Esophagus (tissue), 2 donors: ENCODE results near the gene BTG4. TPM values are rescaled to one million over a fixed set of nuclear protein-coding genes. Genes with fewer than 3 reads are reported as not detected.

Source experiments
- H3K27ac ChIP-seq, 2 donors: one replicate each; pipeline ENCODE4 v1.5.1; 2013; ENCODE audit warnings: low read depth in 2 of 2, mild to moderate bottlenecking in 2 of 2, inconsistent platforms in 1 of 2, low read length in 1 of 2, moderate library complexity in 1 of 2
- H3K27me3 ChIP-seq, 2 donors: one replicate each; pipeline ENCODE4 v1.6.1; 2013; ENCODE audit warnings: low read length in 2 of 2, control low read depth in 1 of 2, mild to moderate bottlenecking in 1 of 2; ENCODE audit not compliant: insufficient read depth in 2 of 2, control insufficient read depth in 1 of 2
- H3K36me3 ChIP-seq, 2 donors: one replicate each; pipeline ENCODE4 v1.6.1; 2013; ENCODE audit warnings: low read length in 1 of 2; ENCODE audit not compliant: control insufficient read depth in 2 of 2, insufficient read depth in 2 of 2
- H3K4me1 ChIP-seq, 2 donors: one replicate each; pipeline ENCODE4 v1.6.1; 2013; ENCODE audit warnings: low read length in 1 of 2; ENCODE audit not compliant: control insufficient read depth in 2 of 2, insufficient read depth in 2 of 2
- H3K4me3 ChIP-seq, 2 donors: one replicate each; pipeline ENCODE4 v1.5.1; 2013; ENCODE audit warnings: low read length in 2 of 2, mild to moderate bottlenecking in 2 of 2, low read depth in 1 of 2, moderate library complexity in 1 of 2
- H3K9me3 ChIP-seq, 2 donors: one replicate each; pipeline ENCODE4 v1.6.1; 2013; ENCODE audit warnings: mild to moderate bottlenecking in 2 of 2, low read depth in 1 of 2, low read length in 1 of 2, moderate library complexity in 1 of 2; ENCODE audit not compliant: control insufficient read depth in 2 of 2, insufficient read depth in 1 of 2
- WGBS, 2 donors: extraction: QIAGEN DNeasy Blood & Tissue Kit; methylation state at CpG; one replicate each; pipeline ENCODE4 v1.1.7; 2013; 5-methylcytosine and 5-hydroxymethylcytosine counted together
- polyA plus RNA-seq, 2 donors: library from polyadenylated mRNA; stranded (reverse); fragments of 200-250 nt; gene quantifications; one replicate each; pipeline ENCODE4 v1.2.3, GENCODE V29; 2013
- donor health status: healthy with polysubstance abuse.
- donor health status: Bipolar disorder and iron deficiency.

The BTG4 gene
- polyA plus RNA-seq, 2 donors = not detected

GRCh38 chr11:111510311-111510710, 1.9 kb downstream of the BTG4 start:
- Histone ChIP-seq H3K4me1 (peaks cover 0 to 8% of the 10 kb centered on the region in 2 donors), H3K27ac (no peak overlapping the region), H3K9me3 (no peaks in the 10 kb centered on the region), H3K4me3 (no peak overlapping the region), H3K36me3 (no peaks in the 10 kb centered on the region), H3K27me3 (peaks cover 0 to 6% of the 10 kb centered on the region in 2 donors)
- 73 to 80% methylated on average over 1 of the region's 1 CpG for whole genome bisulfite sequencing, 2 donors

DNA sequence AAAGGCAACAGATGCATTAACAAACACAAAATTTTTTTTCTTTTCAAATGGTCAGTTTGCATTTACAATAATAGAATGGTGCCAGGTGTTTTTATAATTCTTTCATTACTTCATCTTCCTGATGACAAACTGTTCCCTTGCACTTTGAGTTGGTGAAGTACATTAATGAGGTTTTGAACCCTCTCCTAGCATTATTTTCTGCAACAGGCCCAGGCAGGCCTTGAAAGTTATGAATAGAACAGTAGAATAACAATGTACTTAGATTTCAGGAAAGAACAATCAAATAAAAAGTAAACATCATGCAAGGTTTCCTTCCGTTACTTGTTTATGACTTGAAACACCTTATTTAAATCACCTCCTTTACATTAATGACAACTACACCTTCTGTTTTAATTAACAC, 9.6 kb downstream of the BTG4 start:
- WGBS, 2 donors = 53 to 62% methylated on average over 1 of the region's 1 CpG
- Histone ChIP-seq H3K4me1 (no peaks in the 10 kb centered on the region), H3K9me3 (no peaks in the 10 kb centered on the region), H3K27me3 (no peaks in the 10 kb centered on the region), H3K4me3 (no peak overlapping the region), H3K27ac (no peak overlapping the region), H3K36me3 (no peaks in the 10 kb centered on the region)

GRCh38 chr11:111500481-111500880, 11.7 kb downstream of the BTG4 start:
- Histone ChIP-seq H3K9me3 (no peaks in the 10 kb centered on the region), H3K36me3 (no peaks in the 10 kb centered on the region), H3K4me1 (no peaks in the 10 kb centered on the region), H3K27me3 (no peaks in the 10 kb centered on the region), H3K4me3 (no peak overlapping the region), H3K27ac (no peak overlapping the region)
- 51 to 55% methylated on average over 1 of the region's 1 CpG for WGBS, 2 donors

- H3K27me3 ChIP-seq = no peaks in the 10 kb centered on the region
- no peak overlapping the region for H3K27ac ChIP-seq
- H3K9me3 ChIP-seq = no peaks in the 10 kb centered on the region
- WGBS, 2 donors = 74 to 85% methylated on average over 5 of the region's 5 CpGs
- H3K36me3 ChIP-seq = no peaks in the 10 kb centered on the region
- H3K4me3 ChIP-seq = no peak overlapping the region
- H3K4me1 ChIP-seq = no peaks in the 10 kb centered on the region
Measured at GRCh38 chr11:111499483-111499882, 12.7 kb downstream of the BTG4 start.

DNA sequence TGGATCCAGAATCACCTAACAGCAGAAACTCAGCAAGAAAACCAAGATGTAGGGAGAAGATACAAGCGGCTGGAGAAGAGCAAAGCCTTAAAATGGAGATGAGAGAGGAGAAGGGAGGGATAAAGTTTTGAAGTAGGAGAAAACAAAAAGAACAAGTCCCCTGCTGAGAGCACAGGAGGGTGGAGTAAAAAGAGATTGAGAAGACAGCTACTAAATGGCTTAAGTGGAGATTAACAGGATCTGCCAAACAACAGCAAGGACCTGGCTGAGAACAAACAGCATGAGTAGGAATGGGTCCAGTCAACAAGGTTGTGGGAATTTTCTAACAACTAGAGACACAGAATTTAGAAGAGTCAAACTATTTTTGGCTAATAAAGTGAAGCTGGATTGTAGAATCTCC, 18.1 kb downstream of the BTG4 start:
- 61 to 69% methylated on average over 1 of the region's 1 CpG for WGBS, 2 donors
- Histone ChIP-seq H3K4me3 (no peak overlapping the region), H3K9me3 (no peaks in the 10 kb centered on the region), H3K36me3 (no peaks in the 10 kb centered on the region), H3K27ac (no peak overlapping the region), H3K4me1 (no peaks in the 10 kb centered on the region), H3K27me3 (no peaks in the 10 kb centered on the region)

GRCh38 chr11:111490496-111490895, 21.7 kb downstream of the BTG4 start:
- Histone ChIP-seq H3K4me3 (no peak overlapping the region), H3K36me3 (no peaks in the 10 kb centered on the region)
- 90 to 96% methylated on average over 1 of the region's 1 CpG for WGBS, 2 donors

GRCh38 chr11:111483431-111483830, 28.8 kb downstream of the BTG4 start:
- Histone ChIP-seq H3K27me3 (no peaks in the 10 kb centered on the region), H3K36me3 (no peaks in the 10 kb centered on the region), H3K4me1 (no peaks in the 10 kb centered on the region)

More at GRCh38 chr11:111490496-111490895, 21.7 kb downstream of the BTG4 start:
- Histone ChIP-seq H3K4me1 (no peaks in the 10 kb centered on the region), H3K27me3 (no peaks in the 10 kb centered on the region), H3K9me3 (no peaks in the 10 kb centered on the region), H3K27ac (no peak overlapping the region)

GRCh38 chr11:111479666-111480065, 32.5 kb downstream of the BTG4 start:
- H3K36me3 ChIP-seq = no peaks in the 10 kb centered on the region
- peaks cover 0 to 2% of the 10 kb centered on the region in 2 donors for H3K9me3 ChIP-seq
- no peaks in the 10 kb centered on the region for H3K27me3 ChIP-seq
- no peak overlapping the region for H3K27ac ChIP-seq
- 83 to 85% methylated on average over 1 of the region's 1 CpG for WGBS, 2 donors
- no peak overlapping the region for H3K4me3 ChIP-seq
- no peaks in the 10 kb centered on the region for H3K4me1 ChIP-seq

More at GRCh38 chr11:111483431-111483830, 28.8 kb downstream of the BTG4 start:
- H3K27ac ChIP-seq = no peak overlapping the region
- peaks cover 0 to 2% of the 10 kb centered on the region in 2 donors for H3K9me3 ChIP-seq
- no peak overlapping the region for H3K4me3 ChIP-seq

DNA sequence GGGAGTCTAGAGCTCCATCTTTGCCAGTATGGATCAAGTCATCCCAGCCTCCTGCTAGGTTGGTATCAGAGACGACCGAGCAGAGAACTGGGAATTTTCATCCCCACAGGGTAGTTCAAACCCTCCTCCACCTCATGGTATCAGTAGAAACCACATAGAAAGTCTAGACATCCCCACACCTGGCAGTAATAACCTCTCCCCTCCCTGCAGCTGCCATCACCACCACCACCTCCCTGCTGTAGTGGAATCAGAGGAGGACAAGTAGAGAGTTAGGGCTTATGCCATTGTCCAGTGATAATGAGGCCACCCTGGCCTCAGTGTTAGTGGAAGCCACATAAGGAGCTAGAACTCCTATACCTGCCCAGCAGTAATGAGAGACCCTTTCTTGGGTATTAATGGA, 34.3 kb downstream of the BTG4 start:
- no peaks in the 10 kb centered on the region for H3K36me3 ChIP-seq
- H3K9me3 ChIP-seq = peaks cover 0 to under 1% of the 10 kb centered on the region in 2 donors
- H3K27me3 ChIP-seq = no peaks in the 10 kb centered on the region
- 87 to 89% methylated on average over 2 of the region's 2 CpGs for WGBS, 2 donors
- no peak overlapping the region for H3K27ac ChIP-seq
- no peak overlapping the region for H3K4me3 ChIP-seq
- no peaks in the 10 kb centered on the region for H3K4me1 ChIP-seq

- H3K9me3 ChIP-seq = no peaks in the 10 kb centered on the region
- H3K4me1 ChIP-seq = no peaks in the 10 kb centered on the region
- H3K27ac ChIP-seq = no peak overlapping the region
- H3K27me3 ChIP-seq = no peaks in the 10 kb centered on the region
- no peak overlapping the region for H3K4me3 ChIP-seq
- no peaks in the 10 kb centered on the region for H3K36me3 ChIP-seq
- 39 to 56% methylated on average over 3 of the region's 3 CpGs for WGBS, 2 donors
Measured at GRCh38 chr11:111476956-111477355, 35.2 kb downstream of the BTG4 start.
